Activated CD8-positive, alpha-beta memory T cell treated with anti-CD3 and anti-CD28 coated beads for 48 hours (primary cell): ENCODE measurements around the gene MCRIP2.
"Not testable (repeated sequence)": the region's sequence is repeated elsewhere in the genome, so short reads cannot be mapped to it uniquely, and the experiment has no call there.

Experiments
- DNase-seq, 3 experiments: peaks; one replicate each; pipeline ENCODE4 v3.0.0-alpha.2; 2020; ENCODE audit warnings: low read depth in 2 of 3, low spot score in 2 of 3

The MCRIP2 gene

GRCh38 chr16:680625-680945, 39.0 kb downstream of the MCRIP2 start:
- no peak for DNase-seq

- no peak for DNase-seq
Measured at GRCh38 chr16:680967-681745, 39.5 kb downstream of the MCRIP2 start.

- DNase-seq: no peak
Measured at GRCh38 chr16:681746-682427, 40.3 kb downstream of the MCRIP2 start.

- no peak for DNase-seq
Measured at GRCh38 chr16:682493-683395, 41.1 kb downstream of the MCRIP2 start.

- DNase-seq: no peak
Measured at GRCh38 chr16:683396-684070, 41.9 kb downstream of the MCRIP2 start.

- DNase-seq: peak; percentile 90 to 96 (median 92)
Measured at GRCh38 chr16:684071-684794, 42.6 kb downstream of the MCRIP2 start, which contains the start of gene JMJD8. Gene JMJD8 (minus strand): TSS chr16:684334. CDS start chr16:684319, 15 bp downstream.

GRCh38 chr16:684961-685696, 43.5 kb downstream of the MCRIP2 start:
- no peak for DNase-seq

- DNase-seq: no peak
Measured at GRCh38 chr16:685967-686366, 44.3 kb downstream of the MCRIP2 start.

GRCh38 chr16:686459-687260, 45.0 kb downstream of the MCRIP2 start:
- DNase-seq: no peak

GRCh38 chr16:687499-687898, 45.9 kb downstream of the MCRIP2 start:
- DNase-seq: no peak

GRCh38 chr16:689175-689897, 47.7 kb downstream of the MCRIP2 start:
- DNase-seq: no peak

GRCh38 chr16:691242-691641, 49.6 kb downstream of the MCRIP2 start:
- not testable (repeated sequence) for DNase-seq

GRCh38 chr16:692356-693108, 50.9 kb downstream of the MCRIP2 start:
- no peak for DNase-seq

- no peak for DNase-seq
Measured at GRCh38 chr16:693364-693763, 51.7 kb downstream of the MCRIP2 start.

- DNase-seq: no peak
Measured at GRCh38 chr16:693766-694165, 52.1 kb downstream of the MCRIP2 start.

- no peak for DNase-seq
Measured at GRCh38 chr16:694187-694862, 52.7 kb downstream of the MCRIP2 start.

GRCh38 chr16:694863-695354, 53.3 kb downstream of the MCRIP2 start:
- DNase-seq: no peak
